ENCODE measurements around the gene THAP5.
A peak's percentile ranks its signal among the peaks of the same experiment; 100 is the strongest.

THAP5 gene, protein sequence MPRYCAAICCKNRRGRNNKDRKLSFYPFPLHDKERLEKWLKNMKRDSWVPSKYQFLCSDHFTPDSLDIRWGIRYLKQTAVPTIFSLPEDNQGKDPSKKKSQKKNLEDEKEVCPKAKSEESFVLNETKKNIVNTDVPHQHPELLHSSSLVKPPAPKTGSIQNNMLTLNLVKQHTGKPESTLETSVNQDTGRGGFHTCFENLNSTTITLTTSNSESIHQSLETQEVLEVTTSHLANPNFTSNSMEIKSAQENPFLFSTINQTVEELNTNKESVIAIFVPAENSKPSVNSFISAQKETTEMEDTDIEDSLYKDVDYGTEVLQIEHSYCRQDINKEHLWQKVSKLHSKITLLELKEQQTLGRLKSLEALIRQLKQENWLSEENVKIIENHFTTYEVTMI

GRCh38 chr7:108569381-108570145, at the start of gene THAP5, which contains the start of gene DNAJB9:
Gene THAP5 (minus strand): TSS chr7:108569706. CDS start chr7:108569569, 137 bp downstream.
Gene DNAJB9 (plus strand): TSS chr7:108569874. CDS start chr7:108571727, 1,853 bp downstream.
- TF ChIP-seq CTCF (IDR thresholded peaks at IDR 0.05; ENCODE audit: extremely low read depth, missing control alignments): no peak
- peak; percentile 92 for DNase-seq (ENCODE audit: low spot score)

DNA sequence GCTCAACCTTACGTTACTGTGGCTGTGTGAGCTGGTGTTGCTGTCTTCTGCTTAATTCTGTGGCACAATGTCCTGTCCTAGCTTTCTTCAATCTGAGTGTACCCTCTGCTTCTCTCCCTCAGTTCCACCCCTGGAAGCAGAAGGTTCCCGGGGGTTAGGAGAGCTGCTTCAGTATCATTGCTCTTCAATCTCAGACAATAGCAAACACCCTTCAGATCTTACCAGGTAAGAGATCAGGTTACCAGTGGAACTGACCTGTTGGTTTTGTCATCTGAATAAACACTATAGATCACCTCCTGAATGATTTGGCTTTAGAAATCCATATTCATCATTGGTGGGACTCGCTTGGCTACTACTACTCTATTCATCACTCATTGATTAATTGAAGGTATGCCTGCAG, 48.5 kb upstream of the THAP5 start:
- no peak for TF ChIP-seq CTCF (IDR thresholded peaks at IDR 0.05; ENCODE audit: extremely low read depth, missing control alignments)
- no peak for DNase-seq (ENCODE audit: low spot score)

GRCh38 chr7:108614896-108615295, 45.4 kb upstream of the THAP5 start:
- no peak for DNase-seq (ENCODE audit: low spot score)
- no peak for TF ChIP-seq CTCF (IDR thresholded peaks at IDR 0.05; ENCODE audit: extremely low read depth, missing control alignments)

DNA sequence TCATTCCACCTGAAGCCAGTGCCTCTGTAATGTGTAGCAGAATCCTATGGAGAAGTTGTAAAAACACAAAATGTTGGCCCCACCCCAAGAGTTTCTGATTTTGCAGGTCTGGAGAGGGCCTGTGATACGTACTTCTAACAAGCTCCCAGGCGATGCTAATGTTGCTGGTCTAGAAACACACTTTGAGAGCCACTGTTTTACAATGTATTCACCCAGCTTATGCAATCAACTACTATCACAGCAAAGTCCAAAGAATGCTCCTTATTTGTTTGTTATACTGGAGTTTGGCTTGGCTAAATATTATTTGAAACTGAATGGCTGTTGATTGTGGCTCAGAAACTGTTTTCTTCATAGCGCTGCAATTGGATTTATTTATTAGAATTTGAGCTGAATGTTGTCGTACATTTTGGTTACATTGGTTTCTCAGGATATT, 44.5 kb upstream of the THAP5 start:
- TF ChIP-seq CTCF (IDR thresholded peaks at IDR 0.05; ENCODE audit: extremely low read depth, missing control alignments): no peak
- DNase-seq (ENCODE audit: low spot score): no peak

GRCh38 chr7:108613147-108613948, 43.8 kb upstream of the THAP5 start:
- no peak for TF ChIP-seq CTCF (IDR thresholded peaks at IDR 0.05; ENCODE audit: extremely low read depth, missing control alignments)
- DNase-seq (ENCODE audit: low spot score): peak; percentile 34

DNA sequence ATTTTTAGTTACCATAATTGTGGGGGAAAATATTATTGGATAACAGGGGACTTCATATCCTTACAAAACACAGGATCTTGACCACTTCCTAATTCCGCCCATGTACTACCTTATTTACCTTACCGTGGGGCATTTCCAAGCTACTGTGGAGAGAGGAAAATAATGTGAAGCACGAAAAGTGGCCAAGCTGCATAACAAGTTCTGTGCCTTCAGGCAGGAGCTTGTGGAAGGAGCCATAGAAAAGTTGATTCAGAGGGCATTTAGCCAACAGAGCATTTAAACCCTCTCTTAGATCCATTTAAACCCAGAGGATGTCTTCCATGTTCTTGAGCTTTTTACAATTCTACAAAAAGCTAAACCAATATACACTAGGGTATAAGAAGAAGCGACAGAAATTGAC, 41.8 kb upstream of the THAP5 start:
- DNase-seq (ENCODE audit: low spot score): no peak
- no peak for TF ChIP-seq CTCF (IDR thresholded peaks at IDR 0.05; ENCODE audit: extremely low read depth, missing control alignments)

All from GM20000 (cell line).